Activated naive CD4-positive, alpha-beta T cell (primary cell): ENCODE data around the gene CSNK1E.

Source experiments
- DNase-seq, 4 experiments: peaks; one replicate each; lab custom pipeline; 2025; lab: John Stamatoyannopoulos, UW

CSNK1E gene

GRCh38 chr22:38305471-38306448 lies 11.5 kb downstream of the CSNK1E start:
- DNase-seq, result no peak

GRCh38 chr22:38304526-38304925 lies 12.7 kb downstream of the CSNK1E start:
- DNase-seq, result no peak

GRCh38 chr22:38303974-38304373 lies 13.3 kb downstream of the CSNK1E start:
- DNase-seq, result no peak

- no peak for DNase-seq
Observed at GRCh38 chr22:38302906-38303305, 14.3 kb downstream of the CSNK1E start.

- DNase-seq, result no peak
Observed at GRCh38 chr22:38300946-38301345, 16.3 kb downstream of the CSNK1E start.

- no peak for DNase-seq
Observed at GRCh38 chr22:38300197-38300945, 16.9 kb downstream of the CSNK1E start.

- no peak for DNase-seq
Observed at GRCh38 chr22:38299770-38300102, 17.5 kb downstream of the CSNK1E start.

- DNase-seq, result peak in 1 of 4 experiments; percentile 36
Observed at GRCh38 chr22:38298312-38299005, 18.8 kb downstream of the CSNK1E start.

- no peak for DNase-seq
Observed at GRCh38 chr22:38296372-38296771, 20.9 kb downstream of the CSNK1E start.

- no peak for DNase-seq
Observed at GRCh38 chr22:38295863-38296262, 21.4 kb downstream of the CSNK1E start.

- DNase-seq, result no peak
Observed at GRCh38 chr22:38295339-38295738, 21.9 kb downstream of the CSNK1E start.

- DNase-seq, result no peak
Observed at GRCh38 chr22:38294193-38294592, 23.0 kb downstream of the CSNK1E start.

- DNase-seq, result no peak
Observed at GRCh38 chr22:38292694-38293093, 24.5 kb downstream of the CSNK1E start.

- no peak for DNase-seq
Observed at GRCh38 chr22:38291201-38291777, 25.9 kb downstream of the CSNK1E start.

- no peak for DNase-seq
Observed at GRCh38 chr22:38290347-38290746, 26.9 kb downstream of the CSNK1E start.

GRCh38 chr22:38289583-38290082 lies 27.6 kb downstream of the CSNK1E start:
- DNase-seq, result no peak

- DNase-seq, result no peak
Observed at GRCh38 chr22:38286915-38287669, 30.1 kb downstream of the CSNK1E start.

GRCh38 chr22:38285018-38285417 lies 32.2 kb downstream of the CSNK1E start:
- DNase-seq, result no peak

GRCh38 chr22:38284042-38284402 lies 33.2 kb downstream of the CSNK1E start:
- DNase-seq, result no peak

- DNase-seq, result no peak
Observed at GRCh38 chr22:38282397-38282796, 34.8 kb downstream of the CSNK1E start.

GRCh38 chr22:38276166-38276565 lies 41.1 kb downstream of the CSNK1E start:
- no peak for DNase-seq
